GM19397 (cell line): Measurements from ENCODE around the gene CNTNAP2.

Source experiments
- ATAC-seq: cut with Tn5 transposase; IDR thresholded peaks from one replicate; pipeline ENCODE4 v1.9.1; 2021; ENCODE audit warnings: mild to moderate bottlenecking, moderate library complexity; ENCODE audit not compliant: unreplicated experiment

CNTNAP2 gene

DNA sequence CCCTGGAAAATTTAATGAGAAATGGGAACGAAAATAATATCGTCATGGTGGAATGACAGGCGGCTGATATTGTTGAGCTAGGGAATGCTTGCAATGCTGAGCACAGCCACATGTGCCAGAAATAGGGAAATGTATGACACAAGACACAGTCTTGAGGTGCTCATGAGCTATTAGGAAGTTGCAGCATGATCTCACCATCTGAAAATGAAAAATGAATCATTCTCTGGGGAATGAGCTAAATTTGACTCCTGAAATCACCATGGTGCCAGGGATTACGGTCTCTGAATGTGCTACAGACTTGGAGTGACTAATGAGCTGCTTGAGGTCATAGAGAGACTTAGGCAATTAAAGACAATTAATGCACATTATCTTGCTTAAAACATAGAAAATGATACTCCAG is 845.0 kb downstream of the CNTNAP2 start:
- no peak for ATAC-seq

DNA sequence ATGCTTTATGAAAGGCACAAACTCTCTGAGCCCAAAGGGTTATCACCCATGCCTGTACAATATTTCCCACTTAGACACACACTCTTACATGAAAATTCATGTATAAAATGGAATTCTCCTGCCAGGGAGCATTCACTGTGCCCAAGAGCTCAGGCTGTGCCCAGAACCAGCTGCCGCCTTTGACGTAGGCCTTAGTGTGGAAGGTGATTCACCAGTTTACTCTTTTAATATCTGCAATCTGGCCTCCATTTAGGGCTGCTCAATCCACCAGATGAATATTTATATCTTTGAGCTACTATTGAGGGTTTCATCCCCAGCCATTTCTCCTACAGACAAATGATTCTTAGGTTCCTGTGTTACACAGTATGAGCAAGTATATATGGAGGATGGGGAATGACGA is 849.7 kb downstream of the CNTNAP2 start:
- no peak for ATAC-seq

DNA sequence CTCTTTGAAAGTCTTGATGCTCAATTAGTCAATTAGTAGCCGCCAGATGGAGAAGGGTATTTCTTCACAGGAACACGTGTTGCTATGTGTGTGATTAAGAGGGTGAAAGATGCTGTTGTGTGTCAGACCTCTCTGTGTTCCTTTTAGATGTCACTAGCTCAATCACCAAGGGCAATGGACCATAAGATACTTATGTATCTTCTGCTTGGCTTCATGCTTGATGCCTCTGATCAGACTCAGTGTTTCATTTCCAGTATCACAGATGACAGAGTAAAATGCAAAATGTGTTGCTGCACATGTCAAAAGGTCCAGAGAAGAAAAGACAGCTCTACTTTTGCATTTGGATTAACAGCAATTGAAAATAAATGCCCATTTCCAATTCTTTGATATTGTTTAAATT is 865.9 kb downstream of the CNTNAP2 start:
- no peak for ATAC-seq

DNA sequence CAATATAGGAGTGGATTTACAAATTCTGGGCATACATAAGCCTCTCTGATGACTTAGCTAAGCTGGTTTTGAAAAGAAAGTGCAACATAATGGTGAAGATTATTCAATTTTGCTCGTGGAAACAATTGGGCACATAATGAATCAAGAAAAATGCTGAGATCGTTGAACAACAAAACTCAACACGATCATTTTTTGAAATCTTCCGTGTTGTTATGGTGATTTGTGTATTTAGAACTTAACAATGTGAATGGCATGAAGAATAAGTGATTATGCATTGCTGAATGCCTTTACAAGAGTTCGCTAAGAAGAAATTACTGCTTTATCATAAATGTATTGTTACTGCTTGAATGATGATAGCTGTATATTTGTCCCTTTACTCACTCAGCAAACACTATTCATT is 875.0 kb downstream of the CNTNAP2 start:
- no peak for ATAC-seq

DNA sequence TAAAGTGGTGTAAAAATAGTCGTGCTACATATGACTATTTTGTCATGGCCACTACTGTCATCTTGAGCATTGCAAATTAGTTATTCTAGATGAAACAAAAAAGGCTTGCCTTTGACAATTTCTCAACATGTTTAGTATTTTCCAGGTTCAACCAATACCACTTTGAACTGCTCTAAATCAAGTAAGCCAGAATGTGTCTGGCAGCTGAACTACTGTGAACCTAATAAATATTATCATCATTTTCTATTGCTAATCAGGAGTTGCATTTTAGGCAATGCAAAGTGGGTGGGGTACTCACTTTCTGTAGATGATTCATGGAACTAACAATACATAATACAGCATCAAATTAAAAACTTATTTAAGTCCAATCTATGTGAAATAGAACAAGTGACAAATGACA is 877.2 kb downstream of the CNTNAP2 start:
- no peak for ATAC-seq

DNA sequence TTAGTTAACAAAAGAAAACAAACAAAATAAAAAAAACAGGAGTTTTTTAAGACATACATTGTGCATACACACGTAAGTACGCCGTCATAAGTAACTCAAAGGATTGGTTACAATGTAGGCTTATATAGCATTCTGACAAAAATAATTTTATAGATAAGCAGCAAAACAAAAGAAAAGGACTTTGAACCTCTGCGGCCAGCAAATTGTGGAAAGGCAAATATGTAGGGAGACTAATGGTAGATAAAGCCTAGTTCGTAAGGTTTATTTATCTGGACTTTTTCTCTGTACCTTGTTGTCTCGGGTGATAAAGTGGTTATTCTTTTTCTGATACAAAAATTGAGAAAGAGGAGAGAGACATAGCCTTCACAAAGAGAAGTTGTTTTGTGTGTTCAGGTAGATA is 891.9 kb downstream of the CNTNAP2 start:
- ATAC-seq: no peak

DNA sequence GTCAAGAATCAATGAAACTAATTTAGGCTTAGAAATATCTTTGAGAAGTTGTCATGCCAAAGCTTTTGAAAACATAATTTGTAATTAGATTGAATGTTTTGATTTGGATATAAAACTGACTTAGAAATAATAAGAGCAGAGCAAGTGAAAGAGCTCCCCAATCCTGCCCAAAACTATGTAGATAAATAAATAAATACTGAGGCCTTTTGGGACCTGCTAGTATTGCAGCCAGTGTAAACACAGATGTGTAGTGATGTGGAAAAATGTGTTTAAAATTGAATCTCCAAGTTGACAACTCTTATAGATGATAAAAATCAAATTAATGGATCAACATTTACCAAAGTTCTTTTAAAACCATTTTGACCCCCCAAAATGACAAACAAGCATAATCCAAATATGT is 896.1 kb downstream of the CNTNAP2 start:
- no peak for ATAC-seq

DNA sequence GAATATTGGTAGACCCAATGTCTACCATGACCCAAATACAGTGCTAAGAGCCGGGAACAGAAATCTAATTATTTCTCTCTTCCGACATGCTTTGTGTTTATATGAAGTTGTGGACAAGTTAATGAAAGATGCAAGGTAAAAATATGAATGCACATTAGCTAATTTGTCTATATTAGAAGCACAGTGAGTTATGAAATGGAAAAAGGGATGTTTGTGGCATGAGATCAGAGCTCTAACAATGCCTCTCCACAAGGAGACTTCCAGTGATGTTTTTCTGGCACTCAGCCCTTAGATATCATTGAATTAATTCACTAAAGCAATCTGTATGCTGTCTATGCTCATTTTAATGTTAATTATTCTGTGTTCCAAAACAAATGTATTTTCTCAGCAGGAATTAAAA is 897.2 kb downstream of the CNTNAP2 start:
- no peak for ATAC-seq

DNA sequence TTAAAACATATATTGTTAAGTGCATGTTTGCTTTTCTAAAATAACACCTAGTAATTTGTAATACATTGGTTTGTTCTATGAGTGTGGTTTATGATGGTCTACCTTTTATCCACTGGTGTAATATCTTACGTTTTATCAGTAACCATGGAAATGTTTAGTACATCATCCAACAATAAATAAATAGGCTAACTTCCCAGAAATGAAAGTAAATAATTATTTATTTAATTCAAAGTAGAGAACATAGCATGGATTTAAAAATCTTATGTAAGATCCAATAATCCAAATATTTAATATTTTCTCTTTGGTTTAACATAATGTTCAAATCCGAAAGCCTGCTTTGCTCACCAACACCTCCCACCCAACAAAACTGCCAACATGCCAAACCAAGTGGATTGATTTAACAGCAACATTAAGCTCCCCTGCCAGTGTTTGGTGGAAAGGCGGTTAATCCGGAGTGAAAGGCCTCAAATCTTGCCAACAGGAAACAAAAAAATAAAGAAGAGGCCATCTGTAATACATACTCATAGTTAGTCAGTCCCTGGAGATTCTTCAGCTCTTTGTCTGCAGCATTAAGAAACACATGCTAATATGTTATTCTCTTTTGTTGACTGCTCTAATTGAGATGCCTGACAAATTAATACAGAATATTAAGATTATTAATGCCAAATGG is 897.8 kb downstream of the CNTNAP2 start:
- no peak for ATAC-seq

DNA sequence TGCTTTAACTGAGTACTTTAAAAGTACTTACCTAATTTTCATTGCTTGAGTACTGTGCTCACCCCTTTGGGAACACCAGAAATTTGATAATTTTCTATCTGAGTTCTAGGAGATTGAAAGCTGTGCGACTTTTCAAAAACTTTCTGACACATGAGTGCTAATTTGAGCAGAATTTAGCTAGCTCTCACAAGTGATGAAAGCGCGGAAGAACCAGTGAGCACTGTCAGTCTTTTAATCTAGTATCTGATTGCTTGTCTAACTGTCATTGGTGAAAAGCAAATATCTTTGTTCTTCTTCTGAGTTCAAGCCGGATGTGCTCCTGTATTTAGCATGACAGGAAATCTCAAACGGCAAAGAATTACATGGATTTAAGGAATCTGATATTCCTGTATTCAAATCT is 899.4 kb downstream of the CNTNAP2 start:
- no peak for ATAC-seq

DNA sequence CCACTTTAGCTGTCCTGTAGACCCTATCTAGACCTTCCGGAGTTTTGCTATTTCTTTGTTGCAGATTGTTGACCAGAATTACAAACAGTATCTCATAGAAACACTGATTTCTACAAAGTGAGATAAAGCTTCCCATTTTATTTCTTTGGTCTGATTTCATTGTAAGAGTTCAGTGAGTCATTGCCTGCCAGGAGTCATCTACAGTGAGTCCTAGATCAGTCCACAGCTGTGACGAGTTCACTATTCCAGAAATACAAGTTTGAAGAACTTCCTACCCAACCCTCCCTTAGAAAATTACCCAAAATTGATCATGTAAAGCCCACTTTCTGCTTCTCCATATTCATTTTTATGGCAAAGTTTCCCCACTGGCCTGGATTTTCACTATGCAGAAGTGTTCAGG is 905.5 kb downstream of the CNTNAP2 start:
- ATAC-seq: no peak

DNA sequence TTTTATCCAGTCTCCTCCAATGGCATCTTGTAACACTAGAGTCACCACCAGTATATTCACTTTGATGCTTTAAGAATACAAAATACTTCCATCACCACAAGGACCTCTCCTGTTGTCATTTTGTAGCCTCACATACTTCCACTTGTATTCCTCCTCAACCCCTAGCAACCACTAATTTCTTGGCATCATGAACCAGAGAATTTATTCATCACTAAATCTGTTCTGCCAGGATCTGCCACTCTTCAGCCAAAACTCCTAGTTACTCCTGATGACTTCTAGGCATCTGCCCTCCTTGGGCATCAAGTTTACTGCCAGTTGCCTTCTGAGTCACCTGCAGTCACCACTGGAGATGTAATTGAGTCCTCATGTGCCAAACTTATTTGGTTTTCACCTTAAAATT is 906.8 kb downstream of the CNTNAP2 start:
- no peak for ATAC-seq

DNA sequence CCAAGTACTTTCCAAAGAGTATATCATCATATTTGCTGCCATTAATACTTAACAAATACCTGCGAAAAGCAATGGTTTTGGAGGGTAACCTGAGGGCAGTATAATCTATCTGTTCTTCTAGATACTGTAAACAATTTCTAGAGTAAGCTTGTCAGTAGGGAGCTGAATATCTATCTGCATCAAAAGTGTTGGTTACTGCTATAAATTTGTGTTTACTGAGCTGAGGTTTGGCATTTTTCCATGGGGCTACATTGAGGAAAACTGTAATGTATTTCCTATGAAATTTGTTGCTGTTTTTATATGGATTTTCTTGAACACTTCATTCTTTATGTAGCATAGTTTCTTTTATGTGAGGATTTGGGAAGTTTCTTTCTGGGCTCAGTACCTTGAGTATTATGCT is 913.4 kb downstream of the CNTNAP2 start:
- ATAC-seq: no peak

DNA sequence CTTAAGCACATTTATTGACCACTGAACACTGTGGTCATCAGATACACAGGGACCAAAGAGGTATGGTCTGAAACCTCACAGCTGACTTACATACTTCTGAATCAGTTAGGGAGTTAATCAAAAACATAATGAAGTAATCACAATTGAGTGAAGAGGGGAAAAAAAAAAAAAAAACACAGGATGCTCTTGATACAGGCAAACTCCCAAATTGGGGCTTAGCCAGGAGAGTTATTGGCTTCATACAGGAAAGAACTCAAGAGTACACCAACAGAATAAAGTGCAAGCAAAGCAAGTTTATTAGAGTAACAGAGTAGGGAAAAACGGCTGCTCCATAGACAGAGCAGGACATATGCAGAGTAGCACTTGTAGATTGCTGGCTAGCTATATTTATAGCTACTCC is 917.0 kb downstream of the CNTNAP2 start:
- ATAC-seq: no peak

DNA sequence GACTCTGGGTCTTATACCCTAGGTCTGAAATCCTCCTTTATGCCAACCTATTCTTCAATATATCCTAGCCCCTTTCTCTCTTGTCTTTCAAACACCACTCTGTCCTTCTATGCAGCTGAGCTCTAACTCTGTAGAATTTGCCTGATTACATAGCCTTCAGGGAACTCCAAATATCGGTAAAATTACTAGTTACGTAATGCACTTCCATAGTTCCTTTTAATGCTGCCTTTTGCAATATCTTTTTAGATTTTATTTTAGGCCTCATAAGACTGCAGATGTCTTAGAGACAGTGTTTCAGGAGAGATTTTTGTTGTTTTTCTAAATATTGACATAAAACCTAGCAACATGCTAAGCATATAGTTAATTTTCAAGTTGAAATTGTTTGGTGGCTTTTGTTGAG is 924.8 kb downstream of the CNTNAP2 start:
- ATAC-seq: no peak

DNA sequence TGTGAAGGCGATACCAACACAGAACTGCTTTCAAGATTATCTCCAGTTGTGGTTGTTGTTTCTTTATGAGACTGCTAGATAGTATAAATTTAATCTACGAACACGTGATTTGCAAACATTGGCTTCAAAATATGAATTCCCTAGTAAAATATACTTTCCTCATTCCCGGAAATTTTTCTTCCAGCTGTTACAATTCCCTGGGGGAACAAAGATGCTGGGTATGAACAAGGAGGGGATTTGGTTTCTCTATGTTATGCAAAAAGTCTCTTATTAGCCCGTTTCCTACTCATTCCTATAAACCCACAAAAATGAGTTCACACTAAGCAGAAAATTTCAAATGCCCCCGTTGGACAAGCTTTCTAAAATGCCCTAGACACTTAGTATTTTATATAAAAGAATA is 928.3 kb downstream of the CNTNAP2 start:
- ATAC-seq: no peak

DNA sequence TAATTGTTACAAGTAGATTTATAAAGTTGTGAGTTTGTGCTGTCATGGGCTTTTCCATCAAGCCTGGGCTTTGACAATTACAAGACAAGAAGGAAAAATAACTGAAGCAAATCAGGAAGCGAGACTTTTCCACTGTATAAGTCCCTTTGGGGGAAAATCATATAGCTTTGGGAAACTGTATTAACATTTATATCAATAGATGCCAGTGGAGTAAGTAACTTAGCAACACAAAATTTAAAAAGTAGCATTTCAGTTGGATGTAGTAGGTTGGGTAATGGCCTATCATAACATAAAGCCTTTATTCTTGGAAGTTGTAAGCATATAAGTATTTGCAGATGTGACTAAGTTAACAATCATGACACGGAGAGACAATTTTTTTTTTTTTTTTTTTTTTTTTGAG is 931.1 kb downstream of the CNTNAP2 start:
- ATAC-seq: no peak

DNA sequence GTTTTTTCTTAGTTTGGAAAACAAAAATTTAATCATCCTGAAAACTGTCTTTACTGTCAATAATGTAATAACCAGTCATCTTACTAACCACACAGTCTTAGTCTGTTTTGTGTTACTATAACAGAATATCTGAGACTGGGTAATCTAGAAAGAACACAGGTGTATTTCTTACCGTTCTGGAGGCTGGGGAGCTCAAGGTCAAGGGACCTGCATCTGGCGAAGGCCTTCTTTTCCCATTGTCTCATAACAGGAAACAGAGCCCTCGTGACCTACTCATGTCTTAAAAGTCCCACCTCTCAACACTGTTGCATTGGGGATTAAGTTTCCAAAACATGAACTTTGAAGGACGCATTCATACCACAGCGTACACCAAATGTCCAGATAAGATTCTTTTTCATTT is 932.3 kb downstream of the CNTNAP2 start:
- ATAC-seq: no peak

DNA sequence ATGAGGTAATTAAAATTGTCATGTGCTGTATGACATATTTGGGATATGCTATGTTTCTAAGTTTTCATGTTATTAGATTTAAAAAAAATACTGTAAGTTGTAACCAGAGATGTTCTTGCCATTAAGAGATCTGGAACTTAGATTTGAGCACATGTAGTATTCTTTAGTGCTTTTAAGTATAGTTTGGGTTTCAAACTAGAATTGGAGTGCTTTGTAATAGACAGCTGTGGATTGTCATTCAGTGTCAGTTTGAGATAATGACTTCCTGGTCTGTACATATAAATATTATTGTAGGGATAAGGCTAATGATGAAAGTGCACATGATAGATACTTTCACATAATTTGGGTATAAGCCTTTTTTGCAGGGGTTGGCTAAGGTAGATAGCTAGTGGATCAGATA is 936.2 kb downstream of the CNTNAP2 start:
- ATAC-seq: no peak

DNA sequence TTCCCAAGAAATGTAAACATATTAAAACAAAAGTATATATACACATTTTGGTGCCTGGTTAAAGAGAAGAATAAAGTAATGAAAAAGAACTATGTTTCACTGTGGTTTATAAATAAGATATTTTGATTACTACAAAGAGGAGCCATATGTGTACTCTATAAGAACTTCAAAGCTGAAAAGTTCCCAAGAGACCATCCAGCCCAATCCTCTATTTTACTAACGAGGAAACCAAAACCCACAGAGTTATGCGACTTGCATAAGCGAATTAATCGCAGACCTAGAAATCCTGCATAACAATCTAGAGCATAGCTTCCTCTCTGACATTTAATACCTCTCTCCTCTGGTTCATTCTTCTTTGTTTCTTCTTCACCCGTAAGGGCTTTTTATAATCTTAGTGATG is 937.1 kb downstream of the CNTNAP2 start:
- no peak for ATAC-seq

DNA sequence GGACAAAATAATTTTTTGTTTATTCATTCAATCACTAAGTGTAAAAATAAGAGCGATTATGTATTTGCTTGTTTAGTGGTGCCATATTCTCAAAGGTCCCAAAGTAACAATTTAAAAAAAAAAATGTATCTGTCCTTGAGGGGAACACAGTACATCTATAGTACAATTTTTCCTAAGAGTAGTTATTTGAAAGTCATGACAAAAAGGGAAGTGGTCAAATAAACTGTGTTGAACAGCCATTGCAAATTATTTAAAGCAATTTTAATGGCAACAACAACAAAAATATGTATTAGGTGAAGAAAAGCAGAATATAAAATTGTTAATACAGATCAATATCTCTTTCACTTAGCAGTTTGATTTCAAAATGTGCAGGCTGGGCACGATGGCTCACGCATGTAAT is 943.5 kb downstream of the CNTNAP2 start:
- no peak for ATAC-seq

DNA sequence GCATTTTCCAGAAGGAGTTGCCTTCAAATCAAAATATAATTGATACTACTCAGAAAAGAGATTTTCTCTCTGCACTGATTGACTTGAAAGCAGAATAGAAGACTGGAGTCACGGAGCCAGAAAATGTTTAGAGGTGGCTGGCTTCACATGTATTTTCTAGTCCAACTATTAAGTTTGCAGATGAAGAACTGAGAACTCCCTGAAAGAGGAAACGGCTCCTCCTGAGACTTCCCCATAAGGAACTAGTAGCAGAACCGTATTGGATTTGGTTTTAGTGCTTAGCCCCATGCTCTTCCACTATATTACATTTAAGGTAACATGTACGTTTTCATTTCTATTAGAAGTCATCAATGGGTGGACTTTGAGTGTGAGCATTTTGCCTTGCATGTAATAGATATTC is 946.3 kb downstream of the CNTNAP2 start:
- ATAC-seq: no peak

DNA sequence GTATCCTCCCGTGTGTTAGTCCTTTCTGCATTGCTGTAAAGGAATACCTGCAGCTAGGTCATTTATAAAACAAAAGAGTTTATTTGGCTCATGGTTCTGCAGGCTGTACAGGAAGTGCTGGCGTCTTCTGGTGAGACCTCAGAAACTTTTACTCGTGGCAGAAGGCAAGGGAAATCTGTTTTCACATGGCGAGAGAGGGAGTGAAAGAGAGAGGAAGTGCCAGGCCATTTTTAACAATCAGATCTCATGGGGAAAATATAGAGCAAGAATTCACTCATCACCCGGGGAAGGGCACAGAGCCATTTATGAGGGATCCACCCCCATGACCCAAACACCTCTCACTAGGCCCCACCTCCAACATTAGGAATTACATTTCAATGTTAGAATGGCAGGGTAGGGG is 952.2 kb downstream of the CNTNAP2 start:
- no peak for ATAC-seq

DNA sequence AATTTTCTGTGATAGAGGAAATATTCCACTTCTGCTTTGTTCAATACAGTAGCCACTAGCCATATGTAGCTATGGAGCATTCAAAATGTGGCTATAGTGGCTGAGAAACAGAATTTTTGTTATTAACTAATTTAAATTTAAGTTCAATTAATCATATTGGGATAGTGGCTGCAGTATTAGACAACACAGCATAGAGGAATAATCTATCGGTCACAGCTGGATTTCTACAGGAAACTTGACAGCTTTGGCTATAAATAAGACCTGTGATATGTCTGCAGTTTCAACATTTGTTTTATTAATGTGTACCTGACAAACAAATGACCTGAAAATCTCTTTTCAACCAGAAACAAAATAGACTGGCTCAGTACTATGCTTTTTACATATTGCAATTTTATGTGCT is 953.2 kb downstream of the CNTNAP2 start:
- ATAC-seq: no peak
